ENCODE measurements around the gene P2RY14.

- TF ChIP-seq, protein P1, sequence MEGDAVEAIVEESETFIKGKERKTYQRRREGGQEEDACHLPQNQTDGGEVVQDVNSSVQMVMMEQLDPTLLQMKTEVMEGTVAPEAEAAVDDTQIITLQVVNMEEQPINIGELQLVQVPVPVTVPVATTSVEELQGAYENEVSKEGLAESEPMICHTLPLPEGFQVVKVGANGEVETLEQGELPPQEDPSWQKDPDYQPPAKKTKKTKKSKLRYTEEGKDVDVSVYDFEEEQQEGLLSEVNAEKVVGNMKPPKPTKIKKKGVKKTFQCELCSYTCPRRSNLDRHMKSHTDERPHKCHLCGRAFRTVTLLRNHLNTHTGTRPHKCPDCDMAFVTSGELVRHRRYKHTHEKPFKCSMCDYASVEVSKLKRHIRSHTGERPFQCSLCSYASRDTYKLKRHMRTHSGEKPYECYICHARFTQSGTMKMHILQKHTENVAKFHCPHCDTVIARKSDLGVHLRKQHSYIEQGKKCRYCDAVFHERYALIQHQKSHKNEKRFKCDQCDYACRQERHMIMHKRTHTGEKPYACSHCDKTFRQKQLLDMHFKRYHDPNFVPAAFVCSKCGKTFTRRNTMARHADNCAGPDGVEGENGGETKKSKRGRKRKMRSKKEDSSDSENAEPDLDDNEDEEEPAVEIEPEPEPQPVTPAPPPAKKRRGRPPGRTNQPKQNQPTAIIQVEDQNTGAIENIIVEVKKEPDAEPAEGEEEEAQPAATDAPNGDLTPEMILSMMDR (IDR thresholded peaks at IDR 0.05) = no peak
- no peak for TF ChIP-seq POLR2AphosphoS5 (IDR thresholded peaks at IDR 0.05)
- TF ChIP-seq POLR2A (IDR thresholded peaks at IDR 0.05) = no peak
These were observed 8.7 kb downstream of the P2RY14 start for GRCh38 chr3:151269631-151270030.

All from prostate gland (tissue), 2 donors.